Skeletal muscle tissue (tissue), 4 donors: ENCODE data around the gene MUC20. TPM values are rescaled to one million over a fixed set of nuclear protein-coding genes. Genes with fewer than 3 reads are reported as not detected.
"Not testable (repeated sequence)": the region's sequence is repeated elsewhere in the genome, so short reads cannot be mapped to it uniquely, and the experiment has no call there.

Experiments
- H3K27ac ChIP-seq: one replicate; pipeline ENCODE4 v1.7.0; 2013; ENCODE audit warnings: mild to moderate bottlenecking, low read depth, low read length, inconsistent platforms
- H3K27me3 ChIP-seq, 3 donors: one replicate each; pipeline ENCODE4 v1.7.0; 2013; ENCODE audit warnings: low read length in 3 of 3; ENCODE audit not compliant: control insufficient read depth in 3 of 3, insufficient read depth in 3 of 3
- H3K36me3 ChIP-seq, 3 donors: one replicate each; pipeline ENCODE4 v1.7.0; 2013; ENCODE audit warnings: low read length in 3 of 3; ENCODE audit not compliant: control insufficient read depth in 3 of 3, insufficient read depth in 3 of 3
- H3K4me1 ChIP-seq, 3 donors: one replicate each; pipeline ENCODE4 v1.7.0; 2013; ENCODE audit warnings: low read length in 3 of 3, mild to moderate bottlenecking in 3 of 3; ENCODE audit not compliant: control insufficient read depth in 3 of 3, insufficient read depth in 3 of 3
- H3K4me3 ChIP-seq, 3 donors: one replicate each; pipeline ENCODE4 v1.7.0; 2013; ENCODE audit warnings: low read length in 3 of 3
- H3K9ac ChIP-seq, 3 donors: one replicate each; pipeline ENCODE4 v1.7.0; 2013; ENCODE audit warnings: low read length in 3 of 3, mild to moderate bottlenecking in 3 of 3, moderate library complexity in 2 of 3, low read depth in 1 of 3
- H3K9me3 ChIP-seq, 3 donors: one replicate each; pipeline ENCODE4 v1.7.0; 2013; ENCODE audit warnings: low read length in 3 of 3; ENCODE audit not compliant: control insufficient read depth in 3 of 3
- total RNA-seq: library from RNA; depleted of rRNA; stranded (reverse); fragments of >200 nt; gene quantifications from one replicate; pipeline ENCODE4 v1.2.3, GENCODE V29; 2014
- donor health status: Osteomylitis.

The MUC20 gene
- total RNA-seq, 1 donor from 2014 or later, result 1.0 TPM

GRCh38 chr3:195769551-195769950, 48.8 kb downstream of the MUC20 start:
- Histone ChIP-seq H3K4me3 (no peak overlapping the region), H3K4me1 (no peaks in the 10 kb centered on the region), H3K27me3 (peaks cover 3 to 14% (median 5%) of the 10 kb centered on the region in 3 donors), H3K27ac (no peak overlapping the region), H3K36me3 (no peaks in the 10 kb centered on the region), H3K9ac (no peak overlapping the region), H3K9me3 (no peaks in the 10 kb centered on the region)

- H3K4me3 ChIP-seq, result no peak overlapping the region
- H3K36me3 ChIP-seq, result no peaks in the 10 kb centered on the region
- H3K27me3 ChIP-seq, result peaks cover 0 to 14% (median 3%) of the 10 kb centered on the region in 3 donors
- no peaks in the 10 kb centered on the region for H3K9me3 ChIP-seq
- H3K27ac ChIP-seq, result no peak overlapping the region
- H3K4me1 ChIP-seq, result no peaks in the 10 kb centered on the region
- H3K9ac ChIP-seq, result no peak overlapping the region
These were observed 49.5 kb downstream of the MUC20 start for GRCh38 chr3:195770081-195770840.

- not testable (repeated sequence) for H3K9me3 ChIP-seq, H3K4me3 ChIP-seq, H3K9ac ChIP-seq, H3K36me3 ChIP-seq, H3K27ac ChIP-seq, H3K4me1 ChIP-seq
- peaks cover 0 to 14% (median 3%) of the 10 kb centered on the region in 3 donors for H3K27me3 ChIP-seq
These were observed 50.3 kb downstream of the MUC20 start for GRCh38 chr3:195770841-195771645.

GRCh38 chr3:195771646-195772300, 51.0 kb downstream of the MUC20 start:
- H3K27ac ChIP-seq, result no peak overlapping the region
- no peaks in the 10 kb centered on the region for H3K9me3 ChIP-seq
- no peaks in the 10 kb centered on the region for H3K36me3 ChIP-seq
- no peak overlapping the region for H3K4me3 ChIP-seq
- no peaks in the 10 kb centered on the region for H3K4me1 ChIP-seq
- H3K9ac ChIP-seq, result no peak overlapping the region
- peaks cover 0 to 14% (median 3%) of the 10 kb centered on the region in 3 donors for H3K27me3 ChIP-seq

- Histone ChIP-seq H3K4me1 (no peaks in the 10 kb centered on the region), H3K27ac (no peak overlapping the region), H3K9ac (no peak overlapping the region), H3K9me3 (no peaks in the 10 kb centered on the region), H3K27me3 (peaks cover 5 to 17% (median 13%) of the 10 kb centered on the region in 3 donors), H3K36me3 (no peaks in the 10 kb centered on the region), H3K4me3 (no peak overlapping the region)
These were observed 53.3 kb downstream of the MUC20 start for GRCh38 chr3:195773956-195774537.

GRCh38 chr3:195774917-195775316, 54.1 kb downstream of the MUC20 start:
- no peak overlapping the region for H3K27ac ChIP-seq
- H3K9me3 ChIP-seq, result no peaks in the 10 kb centered on the region
- H3K9ac ChIP-seq, result no peak overlapping the region
- H3K4me3 ChIP-seq, result no peak overlapping the region
- no peaks in the 10 kb centered on the region for H3K4me1 ChIP-seq
- H3K27me3 ChIP-seq, result peaks cover 5 to 17% (median 14%) of the 10 kb centered on the region in 3 donors
- no peaks in the 10 kb centered on the region for H3K36me3 ChIP-seq

- H3K9me3 ChIP-seq, result no peaks in the 10 kb centered on the region
- H3K4me3 ChIP-seq, result no peak overlapping the region
- no peaks in the 10 kb centered on the region for H3K4me1 ChIP-seq
- peaks cover 10 to 18% (median 10%) of the 10 kb centered on the region in 3 donors for H3K27me3 ChIP-seq
- H3K9ac ChIP-seq, result no peak overlapping the region
- no peak overlapping the region for H3K27ac ChIP-seq
- no peaks in the 10 kb centered on the region for H3K36me3 ChIP-seq
These were observed 57.2 kb downstream of the MUC20 start for GRCh38 chr3:195777975-195778374.

- not testable (repeated sequence) for H3K4me3 ChIP-seq, H3K36me3 ChIP-seq, H3K27ac ChIP-seq, H3K9me3 ChIP-seq, H3K4me1 ChIP-seq, H3K9ac ChIP-seq
- peaks cover 3 to 26% (median 25%) of the 10 kb centered on the region in 3 donors for H3K27me3 ChIP-seq
These were observed 60.5 kb downstream of the MUC20 start for GRCh38 chr3:195781236-195781635.
